Activated T-cell treated with anti-CD3 and anti-CD28 coated beads, Interleukin-2, amount 50 U/mL, for 72 hours (primary cell): ENCODE measurements around the gene SCN2B. TPM values are rescaled to one million over a fixed set of nuclear protein-coding genes. Genes with fewer than 3 reads are reported as not detected.
"Not testable (repeated sequence)": the region's sequence is repeated elsewhere in the genome, so short reads cannot be mapped to it uniquely, and the experiment has no call there.

Experiments
- ATAC-seq, 2 donors: fragments of 150-1000 bp; cut with Tn5 transposase; replicated peaks in 1 of 2; 2 replicates each; pipeline ENCODE4 v1.10.0; 2021; ENCODE audit warnings: moderate library complexity in 2 of 2, mild to moderate bottlenecking in 1 of 2
- DNase-seq, 2 donors: peaks; one replicate each; pipeline ENCODE4 v3.0.0; 2021 to 2022; ENCODE audit warnings: mixed read lengths in 1 of 2
- H3K27ac Mint-ChIP-seq: one replicate; pipeline ENCODE4 v1.8.0; 2022; ENCODE audit warnings: mild to moderate bottlenecking, moderate library complexity, mixed read lengths
- H3K27me3 Mint-ChIP-seq: one replicate; pipeline ENCODE4 v1.8.0; 2022; ENCODE audit warnings: low read depth, mixed read lengths
- H3K36me3 Mint-ChIP-seq, 2 donors: one replicate each; pipeline ENCODE4 v1.8.0; 2022; ENCODE audit warnings: mixed read lengths in 2 of 2, mild to moderate bottlenecking in 1 of 2; ENCODE audit not compliant: insufficient read depth in 2 of 2
- H3K4me1 Mint-ChIP-seq: one replicate; pipeline ENCODE4 v1.8.0; 2022; ENCODE audit warnings: low read depth, mixed read lengths
- H3K4me3 Mint-ChIP-seq, 2 donors: one replicate each; pipeline ENCODE4 v1.8.0; 2022; ENCODE audit warnings: mild to moderate bottlenecking in 2 of 2, mixed read lengths in 2 of 2, moderate library complexity in 2 of 2
- H3K9me3 Mint-ChIP-seq, 2 donors: one replicate each; pipeline ENCODE4 v1.8.0; 2022; ENCODE audit warnings: mixed read lengths in 2 of 2
- total RNA-seq, 2 donors: library from RNA; stranded (reverse); gene quantifications; one replicate each; pipeline ENCODE4 v1.2.3, GENCODE V29; 2022

SCN2B gene
- total RNA-seq, 2 donors from 2014 or later: not detected

- H3K27ac Mint-ChIP-seq: no peak overlapping the region
- peaks cover 18% of the 10 kb centered on the region for H3K4me1 Mint-ChIP-seq
- H3K9me3 Mint-ChIP-seq: peaks cover 0 to 1% of the 10 kb centered on the region in 2 donors
- H3K36me3 Mint-ChIP-seq: peaks cover 15 to 37% of the 10 kb centered on the region in 2 donors
- DNase-seq: no peak
- peak; percentile 11 to 23 for ATAC-seq
- no peaks in the 10 kb centered on the region for H3K27me3 Mint-ChIP-seq
- no peak overlapping the region for H3K4me3 Mint-ChIP-seq
Measured at GRCh38 chr11:118201966-118202365, 25.5 kb upstream of the SCN2B start.

GRCh38 chr11:118200901-118201680, 24.7 kb upstream of the SCN2B start:
- Mint-ChIP-seq H3K36me3 (peaks cover 11 to 37% of the 10 kb centered on the region in 2 donors), H3K27ac (no peak overlapping the region), H3K4me3 (no peak overlapping the region), H3K9me3 (no peaks in the 10 kb centered on the region), H3K4me1 (peaks cover 18% of the 10 kb centered on the region), H3K27me3 (no peaks in the 10 kb centered on the region)
- DNase-seq (peak; percentile 72 to 77), ATAC-seq (peak; percentile 89 to 90)

- DNase-seq (no peak), ATAC-seq (peak; percentile 3 to 5)
- no peaks in the 10 kb centered on the region for H3K27me3 Mint-ChIP-seq
- H3K9me3 Mint-ChIP-seq: no peaks in the 10 kb centered on the region
- no peak overlapping the region for H3K4me3 Mint-ChIP-seq
- H3K4me1 Mint-ChIP-seq: peaks cover 18% of the 10 kb centered on the region
- H3K36me3 Mint-ChIP-seq: peaks cover 5 to 33% of the 10 kb centered on the region in 2 donors
- no peak overlapping the region for H3K27ac Mint-ChIP-seq
Measured at GRCh38 chr11:118200497-118200896, 24.1 kb upstream of the SCN2B start.

- DNase-seq (no peak), ATAC-seq (no peak)
- H3K27ac Mint-ChIP-seq: peak overlapping the region; percentile 89
- H3K4me1 Mint-ChIP-seq: peaks cover 28% of the 10 kb centered on the region
- H3K36me3 Mint-ChIP-seq: peaks cover 5 to 41% of the 10 kb centered on the region in 2 donors
- H3K4me3 Mint-ChIP-seq: peak overlapping the region in 1 of 2 donors; percentile 76
- H3K9me3 Mint-ChIP-seq: no peaks in the 10 kb centered on the region
- no peaks in the 10 kb centered on the region for H3K27me3 Mint-ChIP-seq
Measured at GRCh38 chr11:118199135-118199534, 22.7 kb upstream of the SCN2B start.

GRCh38 chr11:118198370-118198769, 21.9 kb upstream of the SCN2B start:
- Mint-ChIP-seq H3K4me1 (peaks cover 32% of the 10 kb centered on the region), H3K36me3 (peaks cover 12 to 48% of the 10 kb centered on the region in 2 donors), H3K27me3 (no peaks in the 10 kb centered on the region), H3K9me3 (no peaks in the 10 kb centered on the region), H3K27ac (peak overlapping the region; percentile 89), H3K4me3 (peak overlapping the region in 1 of 2 donors; percentile 76)
- ATAC-seq (peak; percentile 8 to 34), DNase-seq (peak; percentile 88 to 90)

GRCh38 chr11:118194835-118195627, 18.6 kb upstream of the SCN2B start:
- DNase-seq: no peak
- peaks cover 5% of the 10 kb centered on the region for H3K27me3 Mint-ChIP-seq
- ATAC-seq: no peak
- H3K27ac Mint-ChIP-seq: peak overlapping the region; percentile 19
- peaks cover 22 to 60% of the 10 kb centered on the region in 2 donors for H3K36me3 Mint-ChIP-seq
- H3K4me3 Mint-ChIP-seq: no peak overlapping the region
- H3K4me1 Mint-ChIP-seq: peaks cover 32% of the 10 kb centered on the region
- peaks cover 2 to 4% of the 10 kb centered on the region in 2 donors for H3K9me3 Mint-ChIP-seq

- ATAC-seq: no peak
- H3K4me1 Mint-ChIP-seq: peaks cover 28% of the 10 kb centered on the region
- H3K9me3 Mint-ChIP-seq: peaks cover 2 to 4% of the 10 kb centered on the region in 2 donors
- H3K27ac Mint-ChIP-seq: peak overlapping the region; percentile 69
- peaks cover 15% of the 10 kb centered on the region for H3K27me3 Mint-ChIP-seq
- peaks cover 22 to 54% of the 10 kb centered on the region in 2 donors for H3K36me3 Mint-ChIP-seq
- no peak for DNase-seq
- no peak overlapping the region for H3K4me3 Mint-ChIP-seq
Measured at GRCh38 chr11:118193910-118194566, 17.6 kb upstream of the SCN2B start.

GRCh38 chr11:118192817-118193216, 16.4 kb upstream of the SCN2B start:
- H3K4me3 Mint-ChIP-seq, H3K9me3 Mint-ChIP-seq, DNase-seq, ATAC-seq: not testable (repeated sequence)
- Mint-ChIP-seq H3K27me3 (peaks cover 16% of the 10 kb centered on the region), H3K36me3 (peaks cover 22 to 48% of the 10 kb centered on the region in 2 donors), H3K27ac (peak overlapping the region; percentile 39), H3K4me1 (peaks cover 16% of the 10 kb centered on the region)

GRCh38 chr11:118190942-118191506, 14.6 kb upstream of the SCN2B start:
- not testable (repeated sequence) for DNase-seq, ATAC-seq, H3K4me3 Mint-ChIP-seq, H3K9me3 Mint-ChIP-seq, H3K27ac Mint-ChIP-seq
- peaks cover 21% of the 10 kb centered on the region for H3K4me1 Mint-ChIP-seq
- peaks cover 28% of the 10 kb centered on the region for H3K27me3 Mint-ChIP-seq
- peaks cover 22 to 36% of the 10 kb centered on the region in 2 donors for H3K36me3 Mint-ChIP-seq

- DNase-seq (no peak), ATAC-seq (peak in 1 of 2 donors; percentile 22)
- Mint-ChIP-seq H3K4me1 (peaks cover 7% of the 10 kb centered on the region), H3K9me3 (peaks cover 0 to 2% of the 10 kb centered on the region in 2 donors), H3K36me3 (peaks cover 3 to 4% of the 10 kb centered on the region in 2 donors), H3K27ac (no peak overlapping the region), H3K27me3 (peaks cover 40% of the 10 kb centered on the region), H3K4me3 (no peak overlapping the region)
Measured at GRCh38 chr11:118186346-118187107, 10.1 kb upstream of the SCN2B start.

- Mint-ChIP-seq H3K27me3 (peaks cover 36% of the 10 kb centered on the region), H3K9me3 (no peaks in the 10 kb centered on the region), H3K36me3 (no peaks in the 10 kb centered on the region), H3K4me1 (peaks cover 13% of the 10 kb centered on the region), H3K4me3 (no peak overlapping the region), H3K27ac (no peak overlapping the region)
- ATAC-seq (no peak), DNase-seq (no peak)
Measured at GRCh38 chr11:118184784-118185579, 8.5 kb upstream of the SCN2B start.
